AG04450 (cell line): ENCODE results near the gene PHAF1. TPM values are rescaled to one million over a fixed set of nuclear protein-coding genes. Genes with fewer than 3 reads are reported as not detected.

Experiments used
- CTCF ChIA-PET: fragments of 300-600, 350-600 bp; formaldehyde crosslinking; extraction: SDS; loops from one replicate; lab custom pipeline; 2022; ENCODE audit warnings: antibody characterized with exemption, inconsistent platforms; lab: Charles Lee
- POLR2A ChIA-PET: fragments of 350-600 bp; formaldehyde crosslinking; extraction: SDS; loops from one replicate; lab custom pipeline; 2021; ENCODE audit warnings: antibody characterized with exemption, inconsistent platforms; lab: Yijun Ruan, JAX
- DNase-seq: peaks from one replicate; pipeline ENCODE4 v3.0.0-alpha.2; 2011; ENCODE audit warnings: low read depth, low spot score
- H3K27ac ChIP-seq: one replicate; pipeline ENCODE4 v1.5.1; 2012; ENCODE audit warnings: low read depth, low read length, control low read depth
- H3K27me3 ChIP-seq: one replicate; pipeline ENCODE4 v1.6.0; 2012; ENCODE audit warnings: low read length; ENCODE audit not compliant: control insufficient read depth, insufficient read depth
- H3K4me3 ChIP-seq: 2 replicates; pipeline ENCODE4 v1.5.1; 2011; ENCODE audit warnings: mild to moderate bottlenecking, low read depth, low read length, control low read depth
- H3K9me3 ChIP-seq: 2 replicates; pipeline ENCODE4 v1.5.1; 2012; ENCODE audit warnings: low read length; ENCODE audit not compliant: control insufficient read depth, insufficient read depth
- polyA plus RNA-seq: library from polyadenylated mRNA; depleted of rRNA; stranded (reverse); fragments of >200 nt; gene quantifications from 2 replicates; pipeline ENCODE4 v1.2.3, GENCODE V29; 2011
- TF ChIP-seq, protein P1 (sequence below): IDR thresholded peaks from 2 replicates; pipeline ENCODE4 v1.5.1; 2011; ENCODE audit warnings: low read depth, low read length, control low read depth, inconsistent platforms

PHAF1 gene
- polyA plus RNA-seq, 1 experiment = 26.1 TPM

DNA sequence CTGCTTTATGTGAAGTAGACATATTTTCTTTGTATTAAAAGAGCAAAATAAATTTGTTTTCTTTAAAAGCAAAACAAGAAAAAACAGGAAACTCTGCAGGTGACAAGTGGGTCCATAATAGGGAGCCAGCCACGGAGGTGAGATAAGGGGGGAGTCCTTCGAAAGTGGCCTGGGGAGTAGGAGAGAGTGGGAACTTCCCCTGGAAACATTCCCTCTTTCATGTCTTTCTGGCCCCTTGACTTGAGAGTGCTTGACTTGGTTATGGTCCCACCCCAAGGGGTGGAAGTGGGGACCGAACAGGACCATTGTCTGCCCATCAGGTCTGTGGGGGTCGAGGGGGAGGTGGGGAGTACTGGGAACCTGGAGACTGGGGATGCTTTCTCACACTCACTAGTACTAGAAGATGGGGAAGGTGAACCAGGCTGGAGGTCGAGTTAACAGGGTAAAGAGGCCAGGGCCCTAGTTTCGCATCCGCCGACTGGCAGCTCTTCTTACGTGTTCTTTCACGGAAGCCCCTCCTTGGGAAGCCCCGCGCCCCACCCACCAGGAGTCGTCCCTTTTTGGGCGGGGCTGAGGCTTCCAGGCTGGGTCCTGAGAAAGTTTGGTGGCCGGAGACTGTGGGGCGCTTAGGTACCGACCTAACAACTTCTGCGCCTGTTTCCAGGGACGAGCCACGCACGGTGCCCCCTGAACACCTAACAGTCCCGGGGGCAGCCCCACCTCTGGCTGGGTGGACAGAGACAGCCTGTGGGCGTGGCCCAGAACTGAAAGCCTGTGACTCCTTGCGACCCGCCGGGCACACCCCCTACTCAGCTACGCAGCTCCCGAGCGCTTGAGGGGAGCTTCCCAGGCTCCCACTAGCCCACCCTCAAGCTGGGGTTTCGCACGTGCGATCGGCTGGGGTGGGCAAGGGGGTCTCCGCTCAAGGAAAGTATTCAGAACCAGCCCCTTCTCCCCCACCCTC, 49.2 kb downstream of the PHAF1 start:
- Histone ChIP-seq H3K27me3 (peaks cover 28% of the 10 kb centered on the region), H3K4me3 (peak overlapping the region; percentile 92), H3K9me3 (peaks cover 12% of the 10 kb centered on the region; the same call in 1 of the 2 replicates), H3K27ac (no peak overlapping the region)
- ChIA-PET CTCF (interaction anchor here (0.6 to 3.1 kb wide), 4 partner anchors 8 to 330 kb away, joined by 3 to 11 read pairs (median 8); partner anchors contain the start of gene B3GNT9), POLR2A (interaction anchor here (1.8 to 2.9 kb wide), 2 partner anchors 8 to 11 kb away, joined by 9 to 13 read pairs; partner anchors contain the start of genes B3GNT9 and NOL3)
- TF ChIP-seq, protein P1, sequence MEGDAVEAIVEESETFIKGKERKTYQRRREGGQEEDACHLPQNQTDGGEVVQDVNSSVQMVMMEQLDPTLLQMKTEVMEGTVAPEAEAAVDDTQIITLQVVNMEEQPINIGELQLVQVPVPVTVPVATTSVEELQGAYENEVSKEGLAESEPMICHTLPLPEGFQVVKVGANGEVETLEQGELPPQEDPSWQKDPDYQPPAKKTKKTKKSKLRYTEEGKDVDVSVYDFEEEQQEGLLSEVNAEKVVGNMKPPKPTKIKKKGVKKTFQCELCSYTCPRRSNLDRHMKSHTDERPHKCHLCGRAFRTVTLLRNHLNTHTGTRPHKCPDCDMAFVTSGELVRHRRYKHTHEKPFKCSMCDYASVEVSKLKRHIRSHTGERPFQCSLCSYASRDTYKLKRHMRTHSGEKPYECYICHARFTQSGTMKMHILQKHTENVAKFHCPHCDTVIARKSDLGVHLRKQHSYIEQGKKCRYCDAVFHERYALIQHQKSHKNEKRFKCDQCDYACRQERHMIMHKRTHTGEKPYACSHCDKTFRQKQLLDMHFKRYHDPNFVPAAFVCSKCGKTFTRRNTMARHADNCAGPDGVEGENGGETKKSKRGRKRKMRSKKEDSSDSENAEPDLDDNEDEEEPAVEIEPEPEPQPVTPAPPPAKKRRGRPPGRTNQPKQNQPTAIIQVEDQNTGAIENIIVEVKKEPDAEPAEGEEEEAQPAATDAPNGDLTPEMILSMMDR = no peak
- no peak for DNase-seq

DNA sequence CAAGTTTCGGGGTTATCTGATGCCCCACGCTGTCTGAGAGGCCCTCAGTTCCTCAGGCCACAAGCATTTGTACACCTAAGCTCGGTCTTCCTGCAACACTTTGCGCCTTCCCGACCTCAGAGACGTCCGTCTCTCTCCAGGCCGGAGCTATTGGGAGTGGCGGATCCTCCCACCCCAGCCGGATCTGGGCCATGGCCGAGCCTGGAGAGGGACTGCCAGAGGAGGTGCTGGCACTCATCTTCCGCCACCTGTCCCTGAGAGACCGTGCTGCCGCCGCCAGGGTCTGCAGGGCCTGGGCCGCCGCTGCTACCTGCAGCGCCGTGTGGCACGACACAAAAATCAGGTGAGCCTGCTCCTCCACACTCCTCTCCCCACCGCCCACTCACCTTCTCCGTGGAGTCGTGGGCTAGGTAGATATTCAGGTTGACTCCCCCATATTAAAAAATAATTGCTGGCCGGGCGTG, 51.9 kb downstream of the PHAF1 start:
- no peak overlapping the region for H3K27ac ChIP-seq
- TF ChIP-seq, protein P1 = no peak
- DNase-seq = no peak
- H3K9me3 ChIP-seq = peaks cover 7% of the 10 kb centered on the region; the same call in 1 of the 2 replicates
- peak overlapping the region; percentile 92 for H3K4me3 ChIP-seq
- H3K27me3 ChIP-seq = peaks cover 39% of the 10 kb centered on the region
- ChIA-PET POLR2A (no interaction called here), CTCF (interaction anchor here (1.1 to 3.1 kb wide), 2 partner anchors 9 to 207 kb away, joined by 3 to 11 read pairs; partner anchors contain the start of gene NOL3)

DNA sequence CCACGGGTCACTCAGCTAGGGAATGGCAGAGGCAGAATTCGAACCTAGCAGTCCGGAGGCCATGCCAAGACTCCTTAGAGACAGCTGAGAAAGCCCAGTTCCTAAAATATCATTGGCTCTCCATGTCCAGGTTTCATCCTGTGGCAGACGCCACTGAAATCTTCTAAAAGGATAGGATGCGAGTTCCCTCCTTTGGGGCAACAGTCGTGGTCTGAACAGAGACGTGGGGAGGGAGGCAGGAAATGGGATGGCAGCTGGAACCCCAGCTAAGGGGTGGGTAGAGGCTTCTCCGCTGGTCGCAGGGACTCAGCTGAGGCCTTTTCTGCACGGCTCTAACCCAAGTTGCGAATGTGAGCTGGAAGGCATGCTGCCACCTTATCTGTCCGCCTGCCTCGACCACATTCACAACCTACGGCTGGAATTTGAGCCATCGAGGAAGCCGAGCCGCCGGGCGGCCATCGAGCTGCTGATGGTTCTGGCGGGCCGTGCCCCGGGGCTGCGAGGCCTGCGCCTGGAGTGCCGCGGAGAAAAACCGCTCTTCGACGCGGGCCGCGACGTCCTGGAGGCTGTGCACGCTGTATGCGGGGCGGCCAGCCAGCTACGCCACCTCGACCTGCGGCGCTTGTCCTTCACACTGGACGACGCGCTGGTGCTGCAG, 52.9 kb downstream of the PHAF1 start:
- TF ChIP-seq, protein P1 = 0 out of 2 replicates have a peak, but pooled peaks have one; percentile 4
- Histone ChIP-seq H3K27me3 (peaks cover 46% of the 10 kb centered on the region), H3K4me3 (no peak overlapping the region), H3K9me3 (peaks cover 7% of the 10 kb centered on the region; the same call in 1 of the 2 replicates), H3K27ac (no peak overlapping the region)
- ChIA-PET POLR2A (interaction anchor here (0.7 to 1.5 kb wide), 4 partner anchors 11 to 203 kb away, joined by 3 to 6 read pairs (median 4); no protein-coding TSS in a partner anchor), CTCF (interaction anchor here (0.6 to 1.1 kb wide), 3 partner anchors 7 to 205 kb away, joined by 3 to 5 read pairs (median 4); partner anchors contain the start of gene NOL3)
- DNase-seq = no peak

DNA sequence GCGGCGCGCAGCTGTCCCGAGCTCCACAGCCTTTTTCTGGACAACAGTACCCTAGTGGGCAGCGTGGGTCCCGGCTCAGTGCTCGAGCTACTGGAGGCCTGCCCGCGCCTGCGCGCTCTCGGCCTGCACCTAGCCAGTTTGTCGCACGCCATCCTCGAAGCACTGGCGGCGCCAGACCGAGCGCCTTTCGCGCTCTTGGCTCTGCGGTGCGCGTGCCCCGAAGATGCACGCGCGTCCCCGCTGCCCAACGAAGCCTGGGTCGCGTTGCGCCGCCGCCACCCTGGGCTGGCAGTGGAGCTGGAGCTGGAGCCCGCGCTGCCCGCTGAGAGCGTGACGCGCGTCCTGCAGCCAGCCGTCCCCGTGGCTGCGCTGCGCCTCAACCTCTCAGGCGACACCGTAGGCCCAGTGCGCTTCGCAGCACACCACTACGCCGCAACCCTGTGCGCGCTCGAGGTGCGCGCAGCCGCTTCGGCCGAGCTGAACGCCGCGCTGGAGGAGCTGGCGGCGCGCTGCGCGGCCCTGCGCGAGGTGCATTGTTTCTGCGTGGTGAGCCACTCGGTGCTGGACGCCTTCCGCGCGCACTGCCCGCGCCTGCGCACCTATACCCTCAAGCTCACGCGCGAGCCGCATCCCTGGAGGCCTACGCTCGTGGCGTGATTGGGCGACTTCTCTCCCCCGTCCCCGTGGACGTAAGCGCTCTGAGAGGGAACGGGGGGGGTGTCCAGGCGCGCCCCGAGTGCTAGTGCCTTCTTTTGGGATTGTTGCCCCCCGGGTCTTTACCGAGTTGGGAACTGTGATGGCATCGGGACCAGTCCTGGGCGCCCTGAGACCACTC, 53.6 kb downstream of the PHAF1 start:
- peaks cover 7% of the 10 kb centered on the region; the same call in 1 of the 2 replicates for H3K9me3 ChIP-seq
- peak overlapping the region; percentile 43 for H3K4me3 ChIP-seq
- H3K27ac ChIP-seq = no peak overlapping the region
- POLR2A ChIA-PET = interaction anchor here (0.7 to 1.5 kb wide), 5 partner anchors 11 to 203 kb away, joined by 3 to 6 read pairs (median 3); no protein-coding TSS in a partner anchor
- TF ChIP-seq, protein P1 = no peak
- CTCF ChIA-PET = interaction anchor here (0.6 to 1.1 kb wide), 2 partner anchors 8 to 206 kb away, joined by 4 to 5 read pairs; no protein-coding TSS in a partner anchor
- no peak for DNase-seq
- peaks cover 50% of the 10 kb centered on the region for H3K27me3 ChIP-seq
